T-helper 2 cell treated with Interferon-gamma antibody and Interleukin-4, amounts not matched to agents 5 μg/mL and 100 μg/mL, for 36 hours (primary cell): ENCODE measurements around the gene NUCB1.

Experiments used
- DNase-seq: peaks from one replicate; pipeline ENCODE4 v3.0.0; 2021; ENCODE audit warnings: low spot score
- H3K27ac Mint-ChIP-seq: one replicate; pipeline ENCODE4 v1.8.0; 2021; ENCODE audit warnings: mild to moderate bottlenecking, mixed read lengths
- H3K27me3 Mint-ChIP-seq: one replicate; pipeline ENCODE4 v1.8.0; 2021; ENCODE audit warnings: low read depth, mixed read lengths
- H3K36me3 Mint-ChIP-seq: one replicate; pipeline ENCODE4 v1.8.0; 2021; ENCODE audit warnings: low read depth, mixed read lengths
- H3K4me1 Mint-ChIP-seq: one replicate; pipeline ENCODE4 v1.8.0; 2021; ENCODE audit warnings: low read depth, mixed read lengths
- H3K4me3 Mint-ChIP-seq: one replicate; pipeline ENCODE4 v1.8.0; 2022; ENCODE audit warnings: mild to moderate bottlenecking, moderate library complexity, mixed read lengths
- H3K9me3 Mint-ChIP-seq: one replicate; pipeline ENCODE4 v1.8.0; 2021; ENCODE audit warnings: mixed read lengths

NUCB1 gene

DNA sequence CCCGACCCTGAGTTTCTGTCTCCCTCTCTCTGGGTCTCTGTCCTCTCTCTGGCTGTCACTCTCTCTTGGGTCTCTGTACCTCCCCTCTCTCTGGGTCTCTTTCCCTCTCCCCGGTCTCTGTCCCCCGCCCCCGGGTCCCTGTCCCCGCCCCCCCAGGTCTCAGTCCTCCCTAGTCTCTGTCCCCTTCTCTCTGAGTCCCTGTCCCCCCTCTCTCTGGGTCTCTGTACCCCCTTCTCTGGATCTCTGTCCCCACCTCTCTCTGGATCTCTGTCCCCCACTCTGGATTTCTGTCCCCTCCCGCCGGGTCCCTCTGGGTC is 62.7 kb downstream of the NUCB1 start:
- Mint-ChIP-seq H3K27me3 (no peaks in the 10 kb centered on the region), H3K9me3 (no peaks in the 10 kb centered on the region), H3K4me1 (peaks cover 51% of the 10 kb centered on the region), H3K27ac (peak overlapping the region; percentile 93), H3K4me3 (peak overlapping the region; percentile 85), H3K36me3 (peaks cover 43% of the 10 kb centered on the region)
- no peak for DNase-seq

GRCh38 chr19:48963371-48964204 is 63.5 kb downstream of the NUCB1 start:
- Mint-ChIP-seq H3K4me1 (peaks cover 49% of the 10 kb centered on the region), H3K9me3 (no peaks in the 10 kb centered on the region), H3K36me3 (peaks cover 42% of the 10 kb centered on the region), H3K27ac (peak overlapping the region; percentile 93), H3K4me3 (peak overlapping the region; percentile 85), H3K27me3 (no peaks in the 10 kb centered on the region)
- peak; percentile 73 for DNase-seq

- Mint-ChIP-seq H3K36me3 (peaks cover 44% of the 10 kb centered on the region), H3K27ac (peak overlapping the region; percentile 93), H3K27me3 (no peaks in the 10 kb centered on the region), H3K4me1 (peaks cover 48% of the 10 kb centered on the region), H3K4me3 (peak overlapping the region; percentile 85), H3K9me3 (no peaks in the 10 kb centered on the region)
- DNase-seq, result peak; percentile 10
These were observed 64.3 kb downstream of the NUCB1 start for GRCh38 chr19:48964205-48965039.

DNA sequence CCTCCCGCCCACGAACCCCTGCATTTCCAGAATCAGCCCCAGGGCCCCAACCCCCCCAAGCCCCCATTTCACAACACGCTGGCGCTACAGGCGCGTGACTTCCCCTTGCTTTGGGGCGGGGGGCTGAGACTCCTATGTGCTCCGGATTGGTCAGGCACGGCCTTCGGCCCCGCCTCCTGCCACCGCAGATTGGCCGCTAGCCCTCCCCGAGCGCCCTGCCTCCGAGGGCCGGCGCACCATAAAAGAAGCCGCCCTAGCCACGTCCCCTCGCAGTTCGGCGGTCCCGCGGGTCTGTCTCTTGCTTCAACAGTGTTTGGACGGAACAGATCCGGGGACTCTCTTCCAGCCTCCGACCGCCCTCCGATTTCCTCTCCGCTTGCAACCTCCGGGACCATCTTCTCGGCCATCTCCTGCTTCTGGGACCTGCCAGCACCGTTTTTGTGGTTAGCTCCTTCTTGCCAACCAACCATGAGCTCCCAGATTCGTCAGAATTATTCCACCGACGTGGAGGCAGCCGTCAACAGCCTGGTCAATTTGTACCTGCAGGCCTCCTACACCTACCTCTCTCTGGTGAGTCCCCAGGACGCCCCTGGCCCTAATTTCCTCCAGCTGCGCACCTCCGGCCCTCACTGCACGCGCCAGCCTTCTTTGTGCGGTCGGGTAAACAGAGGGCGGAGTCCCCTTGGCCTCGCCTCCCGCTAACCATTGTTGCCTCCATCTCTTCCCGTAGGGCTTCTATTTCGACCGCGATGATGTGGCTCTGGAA is 65.1 kb downstream of the NUCB1 start, which contains the start of gene FTL:
TSS of gene FTL (plus strand) at position 270 of the 766 bp plus-strand sequence. CDS start at position 469, 199 bp downstream.
- peak within 1 kb of the TSS; percentile 93 for H3K27ac Mint-ChIP-seq

GRCh38 chr19:48965806-48966540 is 65.9 kb downstream of the NUCB1 start:
- Mint-ChIP-seq H3K4me1 (peaks cover 44% of the 10 kb centered on the region), H3K9me3 (no peaks in the 10 kb centered on the region), H3K27ac (peak overlapping the region; percentile 93), H3K27me3 (no peaks in the 10 kb centered on the region), H3K4me3 (peak overlapping the region; percentile 85), H3K36me3 (peaks cover 43% of the 10 kb centered on the region)
- peak; percentile 89 for DNase-seq

More for the DNA sequence above, 65.1 kb downstream of the NUCB1 start, which contains the start of gene FTL:
- peak; percentile 94 for DNase-seq
- Mint-ChIP-seq H3K4me1 (peaks cover 43% of the 10 kb centered on the region), H3K4me3 (peak within 1 kb of the TSS; percentile 85), H3K27me3 (no peaks in the 10 kb centered on the region), H3K9me3 (no peaks in the 10 kb centered on the region), H3K36me3 (peaks cover 42% of the 10 kb centered on the region)

DNA sequence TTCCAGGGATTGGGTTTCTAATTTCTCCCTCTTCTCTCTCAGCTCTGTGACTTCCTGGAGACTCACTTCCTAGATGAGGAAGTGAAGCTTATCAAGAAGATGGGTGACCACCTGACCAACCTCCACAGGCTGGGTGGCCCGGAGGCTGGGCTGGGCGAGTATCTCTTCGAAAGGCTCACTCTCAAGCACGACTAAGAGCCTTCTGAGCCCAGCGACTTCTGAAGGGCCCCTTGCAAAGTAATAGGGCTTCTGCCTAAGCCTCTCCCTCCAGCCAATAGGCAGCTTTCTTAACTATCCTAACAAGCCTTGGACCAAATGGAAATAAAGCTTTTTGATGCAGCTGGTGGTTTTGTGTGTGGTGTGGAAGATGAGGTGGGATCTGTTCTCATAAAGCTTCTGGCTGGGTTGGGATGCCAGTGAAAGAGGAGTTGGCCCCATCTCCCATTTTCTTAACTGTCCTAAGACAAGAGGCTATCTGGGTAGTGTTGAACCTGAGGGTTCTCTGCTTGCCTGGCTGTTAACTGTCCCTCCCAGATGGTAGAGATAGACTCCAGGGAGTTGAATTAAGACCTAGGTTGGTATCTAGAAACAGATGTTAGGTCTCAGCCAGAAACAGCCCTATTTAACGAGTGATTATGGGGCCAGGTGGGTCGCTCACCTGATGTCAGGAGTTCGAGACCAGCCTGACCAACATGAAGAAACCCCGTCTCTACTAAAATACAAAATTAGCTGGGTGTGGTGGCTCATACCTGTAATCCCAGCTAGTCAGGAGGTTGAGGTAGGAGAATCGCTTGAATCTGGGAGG is 66.6 kb downstream of the NUCB1 start:
- no peak for DNase-seq
- H3K4me3 Mint-ChIP-seq, result peak overlapping the region; percentile 85
- H3K9me3 Mint-ChIP-seq, result no peaks in the 10 kb centered on the region
- H3K4me1 Mint-ChIP-seq, result peaks cover 41% of the 10 kb centered on the region
- peak overlapping the region; percentile 93 for H3K27ac Mint-ChIP-seq
- H3K27me3 Mint-ChIP-seq, result no peaks in the 10 kb centered on the region
- peaks cover 39% of the 10 kb centered on the region for H3K36me3 Mint-ChIP-seq

DNA sequence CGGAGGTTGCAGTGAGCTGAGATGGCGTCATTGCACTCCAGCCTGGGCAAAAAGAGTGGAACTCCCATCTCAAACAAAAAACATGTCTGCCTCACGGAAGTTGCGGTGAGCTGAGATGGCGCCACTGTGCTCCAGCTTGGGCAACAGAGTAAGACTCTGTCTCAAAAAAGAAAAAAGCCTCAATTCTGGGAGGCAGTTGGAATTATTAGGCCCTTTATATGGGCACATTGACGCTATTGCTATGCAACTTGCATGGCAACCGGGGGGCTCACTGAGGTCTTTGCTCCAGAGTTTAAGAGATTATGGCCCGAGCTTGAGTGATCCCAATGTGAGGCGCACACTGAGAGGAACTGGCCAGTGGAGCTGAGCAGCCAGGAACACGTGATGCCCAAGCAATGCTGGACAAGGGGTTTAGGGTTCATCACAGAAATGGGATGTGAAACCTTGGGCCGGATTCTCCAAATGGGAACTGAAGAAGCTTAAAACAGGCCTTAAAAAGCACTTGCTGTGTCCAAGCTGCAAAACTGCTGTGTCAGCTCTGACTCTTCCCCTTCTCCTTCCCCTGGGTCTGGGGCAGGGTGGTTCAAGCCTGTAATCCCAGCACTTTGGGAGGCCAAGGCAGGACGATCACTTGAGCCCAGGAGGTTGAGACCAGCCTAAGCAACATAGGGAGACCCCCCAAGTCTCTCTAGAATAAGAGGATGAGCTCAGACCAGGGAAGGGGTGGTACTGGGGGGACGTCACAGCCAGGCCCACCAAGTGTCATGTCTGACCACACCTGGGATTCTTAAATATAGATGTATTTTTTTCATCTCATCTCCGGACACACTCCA is 67.5 kb downstream of the NUCB1 start:
- DNase-seq, result no peak
- Mint-ChIP-seq H3K9me3 (no peaks in the 10 kb centered on the region), H3K27ac (peak overlapping the region; percentile 26), H3K27me3 (no peaks in the 10 kb centered on the region), H3K4me3 (peak overlapping the region; percentile 24), H3K36me3 (peaks cover 34% of the 10 kb centered on the region), H3K4me1 (peaks cover 35% of the 10 kb centered on the region)

- Mint-ChIP-seq H3K9me3 (no peaks in the 10 kb centered on the region), H3K27me3 (no peaks in the 10 kb centered on the region), H3K4me3 (no peak overlapping the region), H3K36me3 (peaks cover 37% of the 10 kb centered on the region), H3K27ac (peak overlapping the region; percentile 24), H3K4me1 (peaks cover 32% of the 10 kb centered on the region)
- DNase-seq, result no peak
These were observed 68.1 kb downstream of the NUCB1 start for GRCh38 chr19:48968179-48968661.

- no peaks in the 10 kb centered on the region for H3K9me3 Mint-ChIP-seq
- H3K27me3 Mint-ChIP-seq, result no peaks in the 10 kb centered on the region
- DNase-seq, result no peak
- peaks cover 28% of the 10 kb centered on the region for H3K4me1 Mint-ChIP-seq
- peaks cover 37% of the 10 kb centered on the region for H3K36me3 Mint-ChIP-seq
- no peak overlapping the region for H3K4me3 Mint-ChIP-seq
- no peak overlapping the region for H3K27ac Mint-ChIP-seq
These were observed 68.7 kb downstream of the NUCB1 start for GRCh38 chr19:48968813-48969218.

- Mint-ChIP-seq H3K27me3 (no peaks in the 10 kb centered on the region), H3K4me1 (peaks cover 21% of the 10 kb centered on the region), H3K36me3 (peaks cover 37% of the 10 kb centered on the region), H3K4me3 (no peak overlapping the region), H3K9me3 (no peaks in the 10 kb centered on the region), H3K27ac (no peak overlapping the region)
- DNase-seq, result no peak
These were observed 69.4 kb downstream of the NUCB1 start for GRCh38 chr19:48969276-48970138.

- no peaks in the 10 kb centered on the region for H3K27me3 Mint-ChIP-seq
- H3K27ac Mint-ChIP-seq, result no peak overlapping the region
- DNase-seq, result no peak
- no peaks in the 10 kb centered on the region for H3K9me3 Mint-ChIP-seq
- H3K4me1 Mint-ChIP-seq, result peaks cover 18% of the 10 kb centered on the region
- no peak overlapping the region for H3K4me3 Mint-ChIP-seq
- H3K36me3 Mint-ChIP-seq, result peaks cover 35% of the 10 kb centered on the region
These were observed 70.1 kb downstream of the NUCB1 start for GRCh38 chr19:48970139-48970766.
